GM19438 (cell line): ENCODE measurements around the gene MCM9.
"Not testable (repeated sequence)": the region's sequence is repeated elsewhere in the genome, so short reads cannot be mapped to it uniquely, and the experiment has no call there.

Experiments
- ATAC-seq: cut with Tn5 transposase; IDR thresholded peaks from one replicate; pipeline ENCODE4 v1.9.1; 2021; ENCODE audit warnings: low read depth; ENCODE audit not compliant: unreplicated experiment

Gene MCM9

GRCh38 chr6:118808793-118809638 is 125.9 kb downstream of the MCM9 start:
- peak; percentile 61 for ATAC-seq

GRCh38 chr6:118804091-118804490 is 130.9 kb downstream of the MCM9 start:
- ATAC-seq: no peak

DNA sequence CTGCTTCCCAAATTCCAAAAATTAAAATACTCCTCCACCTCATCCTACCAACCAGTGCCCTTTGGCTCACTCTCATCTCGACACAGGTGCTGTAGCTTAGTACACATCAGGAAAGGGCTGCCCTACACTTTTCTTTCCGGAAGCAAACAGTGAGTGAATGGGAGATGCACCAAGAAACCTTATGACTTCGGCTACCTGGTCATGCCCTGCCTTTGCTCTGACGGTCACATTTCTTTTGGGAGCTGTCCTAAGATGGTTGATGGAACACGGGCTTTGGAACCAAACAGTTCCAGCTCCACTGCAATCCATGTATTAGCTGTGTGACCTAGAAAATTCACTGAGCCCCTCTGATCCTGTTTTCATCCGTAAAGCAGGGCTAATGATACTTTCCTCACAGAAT is 133.7 kb downstream of the MCM9 start:
- ATAC-seq: no peak

DNA sequence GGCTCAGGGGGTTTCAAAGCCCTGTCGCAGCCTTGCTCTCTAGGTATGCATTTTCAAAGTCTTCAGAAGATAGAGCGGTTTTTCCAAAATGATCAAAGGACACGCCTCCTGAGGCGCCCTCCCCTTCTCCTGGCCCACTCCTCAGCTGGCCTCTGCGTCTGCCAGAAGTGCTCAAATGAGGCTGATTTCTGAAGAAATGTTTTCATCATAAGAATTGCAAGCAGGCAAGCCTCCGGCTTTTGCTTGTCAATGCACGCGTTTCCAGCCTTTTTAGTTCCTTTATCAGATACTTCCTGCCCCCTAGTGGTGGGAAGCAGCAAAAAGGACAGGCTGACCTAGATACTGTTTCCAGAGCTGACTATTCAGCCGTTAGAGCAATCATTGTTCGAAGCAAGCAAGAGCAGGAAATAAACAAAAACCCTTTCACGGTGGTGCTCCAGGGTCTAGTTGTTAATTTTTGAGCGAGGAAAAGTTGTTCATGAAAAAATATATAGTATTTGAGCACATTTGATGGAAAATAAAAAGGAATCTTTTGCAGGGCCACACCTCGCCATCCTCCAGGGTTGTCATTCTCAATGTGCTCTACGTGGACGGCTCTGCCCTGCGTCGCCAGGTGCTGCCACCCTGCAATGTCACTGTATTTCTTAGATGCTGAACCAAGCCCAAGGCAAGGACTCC is 134.4 kb downstream of the MCM9 start:
- peak; percentile 96 for ATAC-seq

DNA sequence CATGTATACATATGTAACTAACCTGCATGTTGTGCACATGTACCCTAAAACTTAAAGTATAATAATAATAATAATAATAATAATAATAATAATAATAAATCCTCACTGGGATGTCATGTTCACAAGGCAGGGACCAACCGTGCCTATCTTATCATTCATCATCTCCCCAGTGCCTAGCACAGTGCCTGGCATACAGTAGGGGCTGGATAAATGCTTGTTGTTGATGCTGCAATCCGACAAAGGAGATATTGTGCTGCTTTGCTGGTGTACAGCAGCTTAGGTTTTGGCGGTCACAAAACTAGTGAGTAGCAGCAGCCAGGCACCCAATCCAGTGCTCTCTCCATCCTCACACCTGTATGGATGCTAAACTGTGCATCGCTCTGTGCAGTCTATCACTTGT is 135.1 kb downstream of the MCM9 start:
- ATAC-seq: no peak

DNA sequence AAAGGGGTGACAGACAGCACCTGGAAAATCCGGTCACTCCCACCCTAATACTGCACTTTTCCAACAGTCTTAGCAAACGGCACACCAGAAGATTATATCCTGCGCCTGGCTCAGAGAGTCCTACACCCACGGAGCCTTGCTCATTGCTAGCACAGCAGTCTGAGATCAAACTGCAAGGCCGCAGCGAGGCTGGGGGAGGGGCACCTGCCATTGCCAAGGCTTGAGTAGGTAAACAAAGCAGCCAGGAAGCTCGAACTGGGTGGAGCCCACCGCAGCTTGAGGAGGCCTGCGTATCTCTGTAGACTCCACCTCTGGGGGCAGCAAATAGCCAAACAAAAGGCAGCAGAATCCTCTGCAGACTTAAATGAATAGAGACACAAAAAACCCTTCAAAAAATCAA is 138.4 kb downstream of the MCM9 start:
- ATAC-seq: not testable (repeated sequence)

DNA sequence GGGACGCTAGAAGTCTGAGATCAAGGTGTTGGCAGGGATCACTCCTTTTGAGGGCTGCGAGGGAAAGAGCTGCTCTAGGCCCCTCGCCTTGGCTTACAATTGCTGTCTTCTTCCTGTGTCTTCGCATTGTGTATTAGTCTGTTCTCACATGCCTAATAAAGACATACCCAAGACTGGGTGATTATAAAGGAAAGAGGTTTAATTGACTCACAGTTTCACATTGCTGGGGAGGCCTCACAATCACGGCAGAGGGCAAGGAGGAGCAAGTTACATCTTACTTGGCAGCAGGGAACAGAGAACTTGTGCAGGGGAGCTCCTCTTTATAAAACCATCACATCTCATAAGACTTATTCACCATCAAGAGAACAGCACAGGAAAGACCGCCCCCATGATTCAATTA is 143.5 kb downstream of the MCM9 start:
- no peak for ATAC-seq

DNA sequence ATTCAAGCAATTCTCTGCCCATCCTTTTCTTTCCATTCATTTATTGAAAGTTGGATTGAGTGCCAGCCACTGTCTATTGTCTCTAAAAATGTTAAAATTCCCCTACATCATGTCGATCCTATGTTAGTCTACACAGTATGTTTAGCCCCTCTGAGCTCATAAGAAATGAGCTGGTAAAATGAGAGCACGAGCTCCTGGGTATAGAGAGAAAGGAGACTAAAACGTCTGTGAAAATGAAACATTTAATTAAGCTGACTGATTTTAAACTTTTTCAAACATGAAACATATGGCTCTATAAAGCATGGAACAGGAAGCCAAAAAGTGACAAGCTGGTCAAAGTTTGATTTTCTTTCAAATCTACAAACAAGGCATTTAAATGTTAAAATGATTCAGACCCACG is 145.0 kb downstream of the MCM9 start:
- no peak for ATAC-seq

DNA sequence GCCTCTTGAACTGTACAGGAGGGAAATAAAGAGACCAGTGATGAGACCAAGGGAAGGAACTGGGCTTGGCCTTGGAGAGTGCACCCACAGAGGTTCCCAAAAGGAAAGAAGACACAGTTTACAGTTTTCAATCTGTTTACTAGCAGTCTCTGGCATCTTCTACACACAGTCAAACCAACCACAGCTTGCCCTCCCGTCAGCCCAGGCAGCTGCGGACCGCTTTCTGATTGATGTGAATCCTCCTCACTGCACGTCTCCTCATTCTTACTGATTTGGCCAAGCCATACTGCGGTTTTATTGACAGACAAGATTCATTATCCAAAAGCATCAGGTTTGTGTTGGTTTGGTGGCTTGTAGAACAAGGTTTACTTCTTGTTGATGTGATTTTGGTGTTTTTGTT is 145.5 kb downstream of the MCM9 start:
- no peak for ATAC-seq

GRCh38 chr6:118788702-118789101 is 146.3 kb downstream of the MCM9 start:
- no peak for ATAC-seq

DNA sequence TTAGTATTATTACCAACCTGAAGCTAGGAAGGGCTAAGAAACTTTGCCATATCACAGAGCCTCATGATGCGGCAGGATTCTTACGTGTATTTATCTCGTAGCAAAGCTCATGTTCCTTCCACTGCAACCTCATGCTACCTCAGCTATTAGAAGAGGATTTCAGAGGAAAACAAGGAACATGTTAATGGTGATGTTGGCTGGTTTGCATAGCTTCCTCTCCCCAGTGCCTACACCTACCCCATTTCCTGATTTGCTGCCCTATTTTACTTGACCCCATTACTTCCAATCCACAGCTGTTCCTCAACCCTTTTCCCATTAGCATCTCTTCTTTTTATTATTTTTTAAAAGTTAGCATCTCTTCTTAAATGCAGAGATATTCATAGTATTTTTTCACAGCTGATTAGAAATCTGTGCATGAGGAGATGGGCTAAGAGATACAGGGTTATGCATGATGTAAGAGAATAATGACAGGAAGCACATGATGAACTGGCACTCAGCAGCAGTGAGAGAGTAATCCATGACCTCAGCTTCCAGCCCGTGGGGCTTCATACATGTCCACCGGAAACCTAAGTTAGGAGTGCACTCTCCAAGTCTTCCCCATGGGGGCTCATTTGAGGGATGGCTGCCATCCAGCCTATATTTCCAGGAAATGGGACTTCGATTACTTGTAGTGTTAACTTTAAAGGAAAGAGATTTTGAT is 147.1 kb downstream of the MCM9 start:
- ATAC-seq: no peak

DNA sequence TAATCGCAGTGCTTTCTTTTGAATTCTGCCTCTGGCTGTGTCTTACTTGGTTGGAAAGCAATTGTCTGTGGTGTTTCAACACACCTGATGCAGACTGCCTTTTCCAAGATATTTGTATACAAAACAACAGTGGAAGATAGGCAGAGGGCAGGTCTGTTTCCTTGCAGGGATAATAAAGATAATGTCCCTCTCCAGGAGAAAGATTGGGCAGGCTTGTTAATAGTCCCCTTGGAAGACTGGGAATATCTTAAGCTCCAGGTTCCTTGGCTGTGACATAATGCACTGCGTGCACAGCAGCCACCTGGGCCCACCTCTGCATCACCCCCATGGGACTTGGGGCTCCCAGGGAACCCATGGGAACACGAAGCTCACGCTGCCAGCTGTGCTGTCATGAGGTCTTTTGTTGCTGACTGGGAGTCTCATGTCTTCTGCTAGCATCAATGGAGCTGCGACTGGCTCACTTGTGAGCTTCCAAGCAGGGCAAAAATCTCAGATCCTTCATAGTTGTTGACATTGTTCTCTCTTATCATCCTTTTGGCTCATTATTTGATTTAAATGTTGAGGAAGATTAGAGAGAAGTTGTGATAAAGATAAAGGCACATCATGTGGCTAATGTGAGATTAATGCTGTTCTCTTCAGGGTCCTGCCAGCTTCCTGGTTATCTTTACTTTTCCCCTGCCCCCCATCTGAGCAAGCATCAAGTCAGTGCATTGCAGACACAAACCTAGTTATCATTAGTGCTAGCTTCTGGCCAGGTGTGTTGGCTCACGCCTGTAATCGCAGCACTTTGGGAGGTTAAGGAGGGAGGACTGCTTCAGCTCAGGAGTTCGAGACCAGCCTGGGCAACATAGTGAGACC is 148.1 kb downstream of the MCM9 start:
- ATAC-seq: no peak

- ATAC-seq: no peak
Observed at GRCh38 chr6:118785601-118786000, 149.4 kb downstream of the MCM9 start.

DNA sequence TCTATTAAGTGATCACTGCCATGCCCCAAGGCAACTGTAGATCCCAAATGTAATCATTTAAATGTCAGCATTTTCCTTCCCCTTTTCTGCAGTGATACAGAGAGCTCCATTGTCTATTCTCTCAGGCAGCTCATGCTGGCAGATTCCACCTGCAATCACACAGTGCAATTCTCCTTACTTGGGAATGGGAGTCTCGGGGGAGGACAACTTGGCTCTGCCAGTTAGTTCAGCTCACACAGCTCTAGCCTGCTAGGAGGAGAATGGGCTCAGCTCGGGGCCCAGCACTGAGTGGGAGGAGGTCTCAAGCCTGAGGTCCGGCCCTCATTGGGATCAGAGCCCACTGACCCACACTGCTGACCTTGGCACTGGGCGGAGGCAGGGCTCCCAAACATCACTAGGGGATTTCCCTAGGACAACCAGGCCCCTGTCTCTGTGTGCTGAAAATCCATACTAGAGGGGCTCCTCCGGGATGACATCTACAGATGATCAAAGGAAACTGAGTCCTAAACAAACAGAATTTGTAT is 150.3 kb downstream of the MCM9 start:
- no peak for ATAC-seq

DNA sequence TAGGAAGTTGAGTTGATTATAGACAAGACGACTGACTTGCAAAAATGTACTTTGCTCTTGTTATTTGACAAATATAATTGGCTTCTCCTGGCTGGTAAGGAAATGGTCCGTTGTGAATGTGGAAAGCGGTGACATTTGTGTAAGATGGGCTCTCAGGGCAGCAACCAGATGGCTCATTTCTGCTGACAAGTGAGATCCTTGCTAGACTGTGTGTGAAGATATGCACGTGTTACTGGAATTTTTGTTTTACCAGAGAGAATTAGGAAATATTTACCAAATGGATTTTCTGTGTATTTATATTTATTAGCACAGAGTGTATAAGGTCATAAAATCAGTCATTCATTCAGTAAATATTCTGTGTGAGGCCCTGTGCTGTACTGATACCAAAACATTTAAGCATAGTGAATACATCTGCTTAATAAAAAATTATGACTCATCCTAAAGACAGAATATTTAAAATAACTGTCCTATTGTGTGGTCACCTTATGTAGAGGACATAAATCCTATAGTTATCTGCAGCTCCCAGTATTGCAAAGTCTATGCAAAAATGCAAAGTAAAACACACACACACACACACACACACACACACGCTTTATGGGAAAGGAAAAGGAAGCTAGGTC is 150.9 kb downstream of the MCM9 start:
- ATAC-seq: no peak

DNA sequence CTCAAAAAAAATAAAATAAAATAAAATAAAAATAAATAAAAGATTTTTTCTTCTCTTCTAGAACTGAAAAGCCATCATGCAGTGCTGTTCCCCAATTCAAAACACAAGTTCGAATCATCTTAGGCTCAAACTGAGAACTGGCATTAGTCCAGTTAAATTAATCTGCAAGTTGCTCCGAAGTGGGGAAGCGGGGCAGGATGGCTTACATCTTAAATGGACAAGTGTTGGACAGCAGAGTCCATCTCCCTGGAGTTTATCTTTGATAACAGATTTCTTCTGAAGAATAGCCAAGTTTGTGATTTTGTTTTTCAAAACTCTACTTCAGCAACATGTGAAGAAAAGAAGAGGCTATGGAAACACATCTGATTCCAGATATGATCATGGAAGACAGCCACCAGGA is 152.3 kb downstream of the MCM9 start:
- no peak for ATAC-seq

DNA sequence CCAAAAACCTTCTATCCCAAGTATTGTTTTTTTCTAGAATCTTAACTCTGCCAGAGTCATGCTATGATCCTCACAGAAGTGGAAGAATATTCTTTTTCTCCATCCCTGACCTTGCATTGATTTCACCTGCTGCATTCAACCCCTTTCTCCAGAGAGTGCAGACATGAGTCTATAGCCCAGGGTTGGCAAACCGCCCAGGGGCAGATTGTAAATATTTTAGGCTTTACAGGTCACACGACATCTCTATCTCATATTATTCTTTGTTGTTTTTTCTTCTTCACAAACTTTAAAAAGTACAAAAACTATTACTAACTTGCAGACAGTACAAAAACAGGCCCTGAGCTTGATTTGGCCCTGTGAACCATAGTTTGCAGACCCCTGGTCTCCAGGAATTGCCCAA is 153.1 kb downstream of the MCM9 start:
- no peak for ATAC-seq

GRCh38 chr6:118780668-118781067 is 154.3 kb downstream of the MCM9 start:
- no peak for ATAC-seq

GRCh38 chr6:118776607-118777549 is 158.1 kb downstream of the MCM9 start:
- peak; percentile 64 for ATAC-seq
